A673 (cell line): ENCODE results near the gene ATG4C. TPM values are rescaled to one million over a fixed set of nuclear protein-coding genes. Genes with fewer than 3 reads are reported as not detected.

Experiments
- BruUV-seq: library from RNA; stranded (reverse); fragments of 400-500 nt; replicated peaks from 2 replicates; lab custom pipeline; 2021; lab: Mats Ljungman, UMichigan
- CTCF ChIA-PET: fragments of 300-600 bp; sonication (Branson Sonifier 250); formaldehyde crosslinking; loops from one replicate; lab custom pipeline; 2022; ENCODE audit warnings: antibody characterized with exemption; lab: Charles Lee
- POLR2A ChIA-PET: fragments of 300-600 bp; sonication (Branson Sonifier 250); formaldehyde crosslinking; loops from one replicate; lab custom pipeline; 2022; ENCODE audit warnings: antibody characterized with exemption; ENCODE audit not compliant: low non-redundant PET; lab: Charles Lee
- DNase-seq: peaks from one replicate; pipeline ENCODE4 v3.0.0-alpha.2; 2015; ENCODE audit warnings: low spot score
- H3K27ac ChIP-seq: fragments of 200-600 bp; sonication (generic); 2 replicates; pipeline ENCODE4 v1.5.1; 2016; ENCODE audit warnings: mixed run types, low read depth, mild to moderate bottlenecking, mixed read lengths, antibody characterized with exemption, low read length; ENCODE audit not compliant: poor library complexity, severe bottlenecking
- H3K27me3 ChIP-seq: fragments of 200-600 bp; sonication (generic); replicated peaks from 2 replicates; pipeline ENCODE4 v1.6.1; 2017; ENCODE audit warnings: mixed run types, low read depth, mild to moderate bottlenecking, mixed read lengths, antibody characterized with exemption, low read length; ENCODE audit not compliant: insufficient read depth, poor library complexity
- H3K36me3 ChIP-seq: fragments of 200-600 bp; sonication (generic); 2 replicates; pipeline ENCODE4 v1.6.1; 2016; ENCODE audit warnings: mixed run types, mild to moderate bottlenecking, mixed read lengths, antibody characterized with exemption, low read length; ENCODE audit not compliant: insufficient read depth, poor library complexity, severe bottlenecking
- H3K4me1 ChIP-seq: fragments of 200-600 bp; sonication (generic); 2 replicates; pipeline ENCODE4 v1.6.1; 2017; ENCODE audit warnings: mixed run types, mild to moderate bottlenecking, mixed read lengths, antibody characterized with exemption, low read length; ENCODE audit not compliant: insufficient read depth, poor library complexity, severe bottlenecking
- H3K4me3 ChIP-seq: fragments of 200-600 bp; sonication (generic); 2 replicates; pipeline ENCODE4 v1.5.1; 2016; ENCODE audit warnings: low read depth, mixed run types, mild to moderate bottlenecking, mixed read lengths, low read length; ENCODE audit not compliant: poor library complexity, severe bottlenecking
- H3K9me3 ChIP-seq: fragments of 200-600 bp; sonication (generic); 2 replicates; pipeline ENCODE4 v1.6.1; 2016; ENCODE audit warnings: mixed run types, low read depth, mild to moderate bottlenecking, mixed read lengths, antibody characterized with exemption, low read length; ENCODE audit not compliant: poor library complexity, severe bottlenecking
- EZH2 ChIP-seq: fragments of 200-600 bp; sonication (generic); IDR thresholded peaks from 2 replicates; pipeline ENCODE4 v1.6.1; 2017; ENCODE audit warnings: borderline replicate concordance, low read depth, mild to moderate bottlenecking, mixed read lengths, antibody characterized with exemption, low read length; ENCODE audit not compliant: poor library complexity, severe bottlenecking
- intact Hi-C: fragments of 100-400 bp; cut with micrococcal nuclease; formaldehyde crosslinking; loops from one replicate; pipeline ENCODE4 v1.10.0; 2022; ENCODE audit not compliant: unreplicated experiment
- total RNA-seq: library from RNA; stranded (reverse); gene quantifications from 2 replicates; pipeline ENCODE4 v1.2.3, GENCODE V29; 2021
- TF ChIP-seq, protein P1 (sequence below): fragments of 300-800, 200-600 bp; sonication (generic); conservative IDR thresholded peaks from 2 replicates; pipeline ENCODE4 v1.5.1; 2017; ENCODE audit warnings: low read depth, mild to moderate bottlenecking, antibody characterized with exemption, low read length, moderate library complexity, mixed read lengths

Gene ATG4C
- total RNA-seq, 1 experiment from 2014 or later: 14.4 TPM

- Histone ChIP-seq H3K4me1 (no peaks in the 10 kb centered on the region), H3K27me3 (no peaks in the 10 kb centered on the region), H3K27ac (no peak overlapping the region), H3K36me3 (no peaks in the 10 kb centered on the region), H3K9me3 (peaks cover 6% of the 10 kb centered on the region), H3K4me3 (no peak overlapping the region)
- ChIA-PET CTCF (no interaction called here), POLR2A (no interaction called here)
- DNase-seq: no peak
- no peak for TF ChIP-seq EZH2
- TF ChIP-seq, protein P1, sequence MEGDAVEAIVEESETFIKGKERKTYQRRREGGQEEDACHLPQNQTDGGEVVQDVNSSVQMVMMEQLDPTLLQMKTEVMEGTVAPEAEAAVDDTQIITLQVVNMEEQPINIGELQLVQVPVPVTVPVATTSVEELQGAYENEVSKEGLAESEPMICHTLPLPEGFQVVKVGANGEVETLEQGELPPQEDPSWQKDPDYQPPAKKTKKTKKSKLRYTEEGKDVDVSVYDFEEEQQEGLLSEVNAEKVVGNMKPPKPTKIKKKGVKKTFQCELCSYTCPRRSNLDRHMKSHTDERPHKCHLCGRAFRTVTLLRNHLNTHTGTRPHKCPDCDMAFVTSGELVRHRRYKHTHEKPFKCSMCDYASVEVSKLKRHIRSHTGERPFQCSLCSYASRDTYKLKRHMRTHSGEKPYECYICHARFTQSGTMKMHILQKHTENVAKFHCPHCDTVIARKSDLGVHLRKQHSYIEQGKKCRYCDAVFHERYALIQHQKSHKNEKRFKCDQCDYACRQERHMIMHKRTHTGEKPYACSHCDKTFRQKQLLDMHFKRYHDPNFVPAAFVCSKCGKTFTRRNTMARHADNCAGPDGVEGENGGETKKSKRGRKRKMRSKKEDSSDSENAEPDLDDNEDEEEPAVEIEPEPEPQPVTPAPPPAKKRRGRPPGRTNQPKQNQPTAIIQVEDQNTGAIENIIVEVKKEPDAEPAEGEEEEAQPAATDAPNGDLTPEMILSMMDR: no peak
- BruUV-seq: no TSS peak
- intact Hi-C loops: no loop called here
Observed at GRCh38 chr1:62774006-62774405, 9.9 kb upstream of the ATG4C start.

DNA sequence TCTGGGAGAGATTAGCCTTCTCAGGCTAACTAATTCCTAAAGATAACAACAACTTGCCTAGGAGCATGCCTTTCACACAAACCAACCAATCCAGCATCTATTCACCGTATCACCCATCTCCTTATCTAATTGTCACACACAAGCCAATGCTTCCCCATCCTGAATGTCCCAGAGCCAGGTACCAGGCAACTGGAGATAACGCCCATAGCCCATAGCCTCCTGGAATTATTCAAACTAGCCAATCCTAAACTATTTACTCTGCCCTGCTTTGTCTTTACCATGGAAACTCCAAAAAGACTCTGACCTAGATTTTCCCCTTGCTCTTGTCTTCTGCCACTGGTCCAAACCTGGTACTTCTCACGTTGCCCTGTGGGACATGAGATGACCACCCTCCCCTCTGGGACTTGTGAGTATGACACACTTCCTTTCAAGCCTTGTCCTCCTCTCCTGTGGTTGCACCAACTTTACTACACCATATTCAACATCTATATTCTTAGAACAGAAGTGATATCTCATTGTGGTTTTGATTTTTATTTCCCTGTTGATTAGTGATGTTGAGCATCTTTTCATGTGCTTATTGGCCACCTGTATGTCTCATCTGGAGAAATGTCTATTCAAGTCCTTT, 8.8 kb upstream of the ATG4C start:
- CTCF ChIA-PET: no interaction called here
- POLR2A ChIA-PET: no interaction called here
- Histone ChIP-seq H3K4me1 (no peaks in the 10 kb centered on the region), H3K9me3 (peaks cover 6% of the 10 kb centered on the region), H3K36me3 (no peaks in the 10 kb centered on the region), H3K27ac (no peak overlapping the region), H3K4me3 (no peak overlapping the region), H3K27me3 (no peaks in the 10 kb centered on the region)
- intact Hi-C loops: no loop called here
- TF ChIP-seq, protein P1: no peak
- TF ChIP-seq EZH2: no peak
- no TSS peak for BruUV-seq
- no peak for DNase-seq

DNA sequence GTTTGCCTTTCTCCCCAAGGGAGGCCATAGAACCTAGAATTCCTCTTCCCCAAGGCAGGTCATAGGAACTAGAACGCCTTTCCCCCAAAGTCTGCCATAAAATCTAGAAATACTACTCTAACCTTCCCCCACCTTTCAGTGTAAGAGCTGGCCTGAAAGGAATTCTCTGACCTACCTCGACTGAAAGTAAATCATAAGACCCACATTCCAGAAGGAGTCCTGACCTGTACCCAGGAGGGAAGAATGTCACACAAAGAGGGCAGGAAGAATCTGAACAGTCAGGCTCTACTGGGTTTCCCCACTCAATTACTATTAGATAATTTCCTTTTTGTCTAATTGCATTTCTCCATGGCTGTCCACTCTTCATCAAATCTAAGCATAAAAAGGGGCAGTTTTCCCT, 5.7 kb upstream of the ATG4C start:
- CTCF ChIA-PET: no interaction called here
- Histone ChIP-seq H3K4me1 (peaks cover 11% of the 10 kb centered on the region), H3K27ac (no peak overlapping the region), H3K27me3 (no peaks in the 10 kb centered on the region), H3K4me3 (no peak overlapping the region), H3K36me3 (no peaks in the 10 kb centered on the region), H3K9me3 (no peaks in the 10 kb centered on the region)
- no peak for TF ChIP-seq EZH2
- TF ChIP-seq, protein P1: no peak
- POLR2A ChIA-PET: interaction anchor here (0.7 kb wide), 1 partner anchor 1732 kb away, joined by 3 read pairs; no protein-coding TSS in a partner anchor
- intact Hi-C loops: no loop called here
- BruUV-seq: no TSS peak
- no peak for DNase-seq
